GM12873 (cell line): ENCODE data around the gene IL31.

Source experiments
- CTCF ChIP-seq: IDR thresholded peaks from 2 replicates; pipeline ENCODE4 v1.5.1; 2012; ENCODE audit warnings: low read depth, mild to moderate bottlenecking, moderate library complexity, low read length, control low read depth; ENCODE audit not compliant: insufficient read depth; ENCODE audit errors: missing control alignments

The IL31 gene

GRCh38 chr12:122139266-122139665 lies 34.8 kb downstream of the IL31 start:
- no peak for TF ChIP-seq CTCF

- no peak for TF ChIP-seq CTCF
These were observed 35.4 kb downstream of the IL31 start for GRCh38 chr12:122138616-122139015.

GRCh38 chr12:122138181-122138580 lies 35.8 kb downstream of the IL31 start:
- TF ChIP-seq CTCF: no peak

GRCh38 chr12:122137681-122138080 lies 36.3 kb downstream of the IL31 start:
- no peak for TF ChIP-seq CTCF

GRCh38 chr12:122137229-122137628 lies 36.8 kb downstream of the IL31 start:
- TF ChIP-seq CTCF: peak; percentile 20

- TF ChIP-seq CTCF: no peak
These were observed 38.5 kb downstream of the IL31 start for GRCh38 chr12:122135437-122136031.

- no peak for TF ChIP-seq CTCF
These were observed 40.6 kb downstream of the IL31 start for GRCh38 chr12:122133192-122133950.
